ENCODE data around the gene ANAPC13.

- TF ChIP-seq, protein P1, sequence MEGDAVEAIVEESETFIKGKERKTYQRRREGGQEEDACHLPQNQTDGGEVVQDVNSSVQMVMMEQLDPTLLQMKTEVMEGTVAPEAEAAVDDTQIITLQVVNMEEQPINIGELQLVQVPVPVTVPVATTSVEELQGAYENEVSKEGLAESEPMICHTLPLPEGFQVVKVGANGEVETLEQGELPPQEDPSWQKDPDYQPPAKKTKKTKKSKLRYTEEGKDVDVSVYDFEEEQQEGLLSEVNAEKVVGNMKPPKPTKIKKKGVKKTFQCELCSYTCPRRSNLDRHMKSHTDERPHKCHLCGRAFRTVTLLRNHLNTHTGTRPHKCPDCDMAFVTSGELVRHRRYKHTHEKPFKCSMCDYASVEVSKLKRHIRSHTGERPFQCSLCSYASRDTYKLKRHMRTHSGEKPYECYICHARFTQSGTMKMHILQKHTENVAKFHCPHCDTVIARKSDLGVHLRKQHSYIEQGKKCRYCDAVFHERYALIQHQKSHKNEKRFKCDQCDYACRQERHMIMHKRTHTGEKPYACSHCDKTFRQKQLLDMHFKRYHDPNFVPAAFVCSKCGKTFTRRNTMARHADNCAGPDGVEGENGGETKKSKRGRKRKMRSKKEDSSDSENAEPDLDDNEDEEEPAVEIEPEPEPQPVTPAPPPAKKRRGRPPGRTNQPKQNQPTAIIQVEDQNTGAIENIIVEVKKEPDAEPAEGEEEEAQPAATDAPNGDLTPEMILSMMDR (conservative IDR thresholded peaks at IDR 0.05; ENCODE audit: low read depth, low read length): no peak
- TF ChIP-seq EZH2phosphoT487 (IDR thresholded peaks at IDR 0.05; ENCODE audit: borderline replicate concordance, low read length) (no peak), EZH2 (IDR thresholded peaks at IDR 0.05; ENCODE audit: low read length, unreplicated experiment) (no peak)
Measured at GRCh38 chr3:134463676-134464063, 22.1 kb downstream of the ANAPC13 start.

All from PC-3 (cell line).